ENCODE results near the gene APRT. TPM values are rescaled to one million over a fixed set of nuclear protein-coding genes. Genes with fewer than 3 reads are reported as not detected.

Gene APRT
- total and polyA plus RNA-seq, 2 of the 4 experiments (the other 2 are of a cell fraction) = 40.5 to 157 TPM

GRCh38 chr16:88793251-88793954, 18.3 kb downstream of the APRT start:
- Histone ChIP-seq H3K27me3 (ENCODE audit: control insufficient read depth, insufficient read depth, low read length) (peaks cover 2% of the 10 kb centered on the region; the same call in 1 of the 2 replicates), H3K4me3 (ENCODE audit: insufficient read depth, low read depth, low read length) (no peak overlapping the region), H2AK9ac (replicated peaks; ENCODE audit: low read depth, low read length, poor library complexity) (no peak overlapping the region), H3K79me1 (ENCODE audit: low read depth in 1 of 2, low read length in 2 of 2) (no peaks in the 10 kb centered on the region), H3K23ac (ENCODE audit: low read depth, low read length) (no peak overlapping the region), H3K4me1 (ENCODE audit: control insufficient read depth, insufficient read depth, low read length) (peaks cover 6% of the 10 kb centered on the region), H4K5ac (ENCODE audit: low read depth, low read length) (no peak overlapping the region), H4K8ac (ENCODE audit: low read depth in 2 of 2, low read length in 2 of 2) (no peak overlapping the region), H3K36me3 (ENCODE audit: control insufficient read depth, insufficient read depth, low read length) (no peaks in the 10 kb centered on the region), H4K91ac (ENCODE audit: insufficient read depth, low read depth, low read length) (no peak overlapping the region), H2BK5ac (ENCODE audit: low read depth, low read length, poor library complexity, severe bottlenecking) (no peak overlapping the region), H2AK5ac (ENCODE audit: low read depth, low read length) (no peak overlapping the region), H3K18ac (ENCODE audit: low read depth, low read length) (no peak overlapping the region), H2AFZ (replicated peaks; ENCODE audit: low read length, poor library complexity) (peak overlapping the region; percentile 2), H3K9ac (ENCODE audit: low read depth, low read length) (no peak overlapping the region), H4K20me1 (ENCODE audit: insufficient read depth, low read length) (no peaks in the 10 kb centered on the region; the same call in 1 of the 2 replicates), H3K9me1 (ENCODE audit: insufficient read depth, low read length) (0 out of 2 replicates have a peak, but pooled peaks cover 3% of the 10 kb centered on the region), H3K4me2 (ENCODE audit: low read depth, low read length) (no peak overlapping the region), H2BK120ac (ENCODE audit: low read depth, low read length) (no peak overlapping the region), H3K9me3 (ENCODE audit: control insufficient read depth, insufficient read depth, low read length) (no peaks in the 10 kb centered on the region), H3K4ac (ENCODE audit: low read depth, low read length) (no peak overlapping the region), H2BK20ac (ENCODE audit: low read depth, low read length) (no peak overlapping the region), H3K14ac (replicated peaks; ENCODE audit: low read depth, low read length) (no peak overlapping the region), H2BK15ac (ENCODE audit: low read depth, low read length) (no peak overlapping the region), H3K56ac (ENCODE audit: extremely low read depth, insufficient read depth, low read length) (no peak overlapping the region), H3K27ac (ENCODE audit: insufficient read depth, low read length) (no peak overlapping the region)
- ATAC-seq (ENCODE audit: low read depth) (no peak), DNase-seq (no peak)
- CTCF ChIA-PET = no interaction called here
- BruUV-seq (replicated peaks) = no TSS peak
- TF ChIP-seq FOS (IDR thresholded peaks at IDR 0.05; ENCODE audit: low read depth, low read length) (no peak), MXI1 (IDR thresholded peaks at IDR 0.05; ENCODE audit: borderline replicate concordance, low read depth, low read length) (no peak), MAFK (IDR thresholded peaks at IDR 0.05; ENCODE audit: low read depth, low read length) (no peak), RCOR1 (IDR thresholded peaks at IDR 0.05; ENCODE audit: insufficient replicate concordance, low read length) (no peak), ELK1 (IDR thresholded peaks at IDR 0.05; ENCODE audit: borderline replicate concordance, low read depth, low read length) (no peak), BHLHE40 (IDR thresholded peaks at IDR 0.05; ENCODE audit: low read depth, low read length) (no peak), POLR2A (IDR thresholded peaks at IDR 0.05; ENCODE audit: low read depth, low read length) (no peak), NFE2L2 (IDR thresholded peaks at IDR 0.05; ENCODE audit: low read depth, low read length) (no peak), MAZ (IDR thresholded peaks at IDR 0.05; ENCODE audit: borderline replicate concordance, low read depth, low read length) (no peak), RAD21 (IDR thresholded peaks at IDR 0.05; ENCODE audit: low read length) (no peak), CTCF (conservative IDR thresholded peaks at IDR 0.05; ENCODE audit: low read depth, low read length) (no peak), CHD1 (IDR thresholded peaks at IDR 0.05; ENCODE audit: low read depth, low read length) (no peak), USF2 (IDR thresholded peaks at IDR 0.05; ENCODE audit: low read depth, low read length) (no peak), SMC3 (IDR thresholded peaks at IDR 0.05; ENCODE audit: low read depth, low read length) (no peak)
- intact Hi-C loops (cut with micrococcal nuclease) (no loop called here), in situ Hi-C loops (cut with MboI; ENCODE audit: low sequenced_read_pairs) (no loop called here), dilution Hi-C loops (cut with HindIII; ENCODE audit: low sequenced_read_pairs, unreplicated experiment) (no loop called here)
- POLR2A ChIA-PET (ENCODE audit: unreplicated experiment) = no interaction called here
- 65% methylated on average over 22 of the region's 35 CpGs; no CpG with 5 or more reads in 1 of the 2 experiments for WGBS, 2 experiments (ENCODE audit: extremely low coverage in 2 of 2, insufficient read length in 1 of 2)

Measured in IMR-90 (cell line).